DMS 273 (cell line): Measurements from ENCODE around the gene HRG.
"Not testable (repeated sequence)": the region's sequence is repeated elsewhere in the genome, so short reads cannot be mapped to it uniquely, and the experiment has no call there.

ENCODE experiments used
- DNase-seq: peaks from one replicate; lab custom pipeline; 2025; ENCODE audit not compliant: unreplicated experiment; lab: John Stamatoyannopoulos, UW

The HRG gene

GRCh38 chr3:186678604-186679003, 12.8 kb downstream of the HRG start:
- no peak for DNase-seq

GRCh38 chr3:186679151-186679550, 13.3 kb downstream of the HRG start:
- no peak for DNase-seq

GRCh38 chr3:186680869-186681268, 15.1 kb downstream of the HRG start:
- DNase-seq, result no peak

- DNase-seq, result no peak
These were observed 17.0 kb downstream of the HRG start for GRCh38 chr3:186682812-186683211.

GRCh38 chr3:186683979-186684378, 18.2 kb downstream of the HRG start:
- no peak for DNase-seq

GRCh38 chr3:186686475-186686874, 20.7 kb downstream of the HRG start:
- DNase-seq, result not testable (repeated sequence)

GRCh38 chr3:186687120-186687651, 21.4 kb downstream of the HRG start:
- DNase-seq, result no peak

GRCh38 chr3:186690304-186690703, 24.5 kb downstream of the HRG start:
- DNase-seq, result not testable (repeated sequence)

DNA sequence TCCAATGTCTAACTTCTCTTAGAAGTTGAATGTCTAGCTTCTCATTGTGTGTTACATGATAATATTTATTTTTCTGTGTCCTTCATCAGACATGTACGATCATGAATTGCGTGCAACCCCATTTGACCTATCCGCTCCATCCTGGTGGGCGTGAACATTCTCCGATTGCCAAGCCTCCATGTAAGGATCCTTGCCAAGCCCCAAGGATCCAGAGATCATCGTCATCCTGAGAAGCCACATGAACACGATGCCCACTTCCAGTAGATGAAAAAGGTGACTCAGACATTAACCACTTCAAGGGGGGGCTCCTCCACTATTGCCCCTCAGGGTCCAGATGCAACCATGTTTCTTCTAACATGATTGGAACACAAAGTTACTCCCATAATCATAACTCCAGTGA, 25.9 kb downstream of the HRG start:
- no peak for DNase-seq

GRCh38 chr3:186693843-186694242, 28.0 kb downstream of the HRG start:
- DNase-seq, result no peak

DNA sequence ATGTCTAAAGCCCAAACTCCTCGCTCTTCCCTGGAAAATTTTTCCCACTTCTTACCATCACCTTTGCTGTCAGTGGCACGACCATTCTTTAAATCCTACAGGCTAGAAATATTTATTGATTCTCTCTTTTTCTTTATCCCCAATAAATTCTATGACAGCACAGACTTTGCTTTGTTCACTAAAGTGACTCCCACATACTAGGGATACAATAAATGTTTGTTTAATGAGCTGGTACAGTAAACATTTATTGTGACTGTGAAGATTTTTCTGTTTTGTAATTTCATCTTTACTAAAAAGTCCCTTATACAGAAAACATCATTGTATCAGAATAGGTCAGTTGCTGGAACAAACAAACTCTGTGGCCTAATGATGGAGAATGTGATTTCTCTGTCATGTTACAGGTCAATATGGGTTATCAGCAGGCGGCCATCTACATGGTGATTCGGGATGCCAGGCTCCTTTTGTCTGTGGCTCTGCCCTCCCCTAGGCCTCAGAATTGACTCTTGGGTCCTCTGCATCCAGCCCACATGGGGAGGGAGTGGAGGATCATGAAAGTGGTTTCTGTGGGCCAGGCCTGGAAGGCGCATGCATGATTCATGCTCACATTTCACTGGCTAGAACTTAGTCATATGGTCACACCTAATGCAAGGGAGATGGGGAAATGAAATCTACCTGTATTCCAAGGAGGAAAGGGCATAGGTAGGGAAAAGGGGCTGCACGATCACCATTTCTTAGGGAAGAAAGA, 28.6 kb downstream of the HRG start:
- no peak for DNase-seq

DNA sequence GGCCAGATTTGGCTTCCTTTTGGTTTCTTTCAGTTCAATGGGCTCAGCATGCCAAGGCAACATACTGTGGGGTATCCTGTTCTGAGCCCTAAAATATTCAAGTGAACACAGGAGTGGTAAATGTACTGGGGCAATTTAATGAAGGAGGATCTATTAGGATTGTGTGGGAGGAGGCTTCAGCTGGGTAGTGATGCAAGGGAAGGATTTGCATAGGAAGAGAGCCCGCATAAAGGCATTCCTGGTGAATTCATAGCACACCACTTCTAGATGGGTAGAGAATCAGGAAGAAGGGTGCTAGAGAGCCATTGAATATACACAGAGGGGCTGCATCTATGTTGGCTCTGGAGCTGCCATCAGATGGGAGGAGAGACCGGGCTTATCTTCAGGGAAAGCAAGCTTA, 30.7 kb downstream of the HRG start:
- no peak for DNase-seq

- no peak for DNase-seq
These were observed 31.7 kb downstream of the HRG start for GRCh38 chr3:186697510-186697909.

GRCh38 chr3:186700267-186700666, 34.5 kb downstream of the HRG start:
- DNase-seq, result no peak

- not testable (repeated sequence) for DNase-seq
These were observed 36.6 kb downstream of the HRG start for GRCh38 chr3:186702451-186702850.

DNA sequence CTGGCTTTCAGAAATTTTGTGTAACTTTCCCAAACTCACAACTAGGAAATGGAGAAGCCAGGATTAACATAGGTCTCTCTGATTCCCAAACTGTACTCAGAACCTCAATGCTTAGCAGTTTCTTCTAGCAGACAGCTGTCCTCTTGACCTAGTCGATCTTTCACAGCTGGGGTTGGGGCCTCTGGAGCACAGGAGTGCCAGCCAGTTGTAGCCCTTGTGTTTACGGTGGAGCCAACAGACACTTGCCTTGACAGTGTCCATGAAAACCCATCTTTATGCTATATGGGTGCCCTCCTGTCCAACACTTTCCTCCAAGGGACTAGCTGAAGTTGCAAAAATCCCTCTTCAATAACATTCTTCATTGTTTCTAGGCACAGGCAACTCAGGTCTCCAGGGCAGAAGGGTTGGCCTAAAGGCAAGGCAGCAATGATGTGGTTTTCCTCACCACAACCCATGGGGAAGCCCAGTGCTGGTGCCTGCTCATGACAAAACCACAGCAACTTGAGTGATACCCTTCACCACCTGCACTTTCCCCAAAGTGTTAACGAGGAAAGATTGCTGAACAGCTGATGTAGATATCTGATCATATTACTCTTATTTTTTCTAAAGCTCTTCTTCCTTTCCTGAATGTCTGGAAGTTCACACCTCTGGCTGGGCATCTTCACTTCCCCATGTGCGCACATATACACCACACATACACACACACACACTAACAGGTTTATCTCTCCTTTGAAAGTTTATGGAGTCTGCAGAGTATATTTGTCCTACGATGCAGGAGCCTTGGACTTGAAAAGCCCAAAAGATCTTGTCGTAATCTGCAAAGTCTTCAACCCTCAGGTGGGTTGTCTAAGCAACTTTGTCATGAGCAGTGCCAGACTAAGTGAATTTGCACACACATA, 40.3 kb downstream of the HRG start:
- no peak for DNase-seq

DNA sequence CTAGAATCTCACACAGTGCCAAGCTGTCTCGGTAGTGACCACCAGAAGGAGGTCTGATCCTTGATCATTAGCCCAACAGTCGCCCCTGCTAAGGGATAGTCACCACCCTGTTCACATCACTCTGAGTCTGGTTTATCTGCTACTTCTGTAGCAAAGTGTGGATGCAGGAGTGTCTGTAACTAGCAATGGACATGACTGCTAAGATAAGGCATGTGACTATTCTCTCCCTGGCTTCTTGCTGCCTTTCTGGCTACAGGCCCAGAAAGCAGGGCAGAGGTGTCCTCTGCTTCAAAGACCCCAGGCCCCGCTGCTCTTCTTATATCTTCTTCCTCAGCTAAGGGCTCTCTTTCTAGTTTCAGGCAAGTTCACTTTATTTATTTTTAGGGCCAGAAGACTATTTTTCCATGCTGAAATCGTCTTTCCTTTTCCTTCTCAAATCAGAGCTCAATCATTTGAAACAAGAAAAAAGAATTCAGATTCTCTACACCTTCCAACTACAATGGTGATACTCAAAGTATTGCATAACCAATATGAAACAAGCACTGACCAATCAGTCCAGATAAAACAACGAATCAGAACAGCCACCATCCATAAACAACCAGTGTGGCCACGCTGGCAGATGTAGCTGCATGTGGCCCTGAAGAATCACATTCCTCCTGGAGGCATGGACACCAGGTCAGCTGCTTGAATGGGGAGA, 43.3 kb downstream of the HRG start:
- DNase-seq, result no peak

GRCh38 chr3:186710694-186711093, 44.9 kb downstream of the HRG start:
- DNase-seq, result not testable (repeated sequence)

DNA sequence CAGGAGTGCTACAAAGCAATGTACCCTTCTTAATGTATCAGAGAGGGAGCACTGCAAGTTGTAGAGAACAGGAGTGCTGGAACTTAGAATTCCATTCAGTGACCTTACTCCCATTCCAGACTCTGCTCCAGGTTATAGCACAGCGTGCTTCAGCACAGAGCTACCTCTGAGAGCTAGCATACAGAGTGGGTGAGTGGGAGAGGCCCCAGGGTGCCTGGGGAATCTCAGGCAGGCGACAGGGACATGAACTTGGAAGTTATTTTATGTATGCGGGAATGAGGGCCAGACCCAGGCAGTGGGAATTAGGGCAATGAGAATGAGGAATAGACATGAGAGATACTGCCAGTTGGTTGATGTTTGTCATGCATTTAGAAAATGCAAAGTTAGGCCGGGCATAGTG, 47.7 kb downstream of the HRG start:
- DNase-seq, result no peak

DNA sequence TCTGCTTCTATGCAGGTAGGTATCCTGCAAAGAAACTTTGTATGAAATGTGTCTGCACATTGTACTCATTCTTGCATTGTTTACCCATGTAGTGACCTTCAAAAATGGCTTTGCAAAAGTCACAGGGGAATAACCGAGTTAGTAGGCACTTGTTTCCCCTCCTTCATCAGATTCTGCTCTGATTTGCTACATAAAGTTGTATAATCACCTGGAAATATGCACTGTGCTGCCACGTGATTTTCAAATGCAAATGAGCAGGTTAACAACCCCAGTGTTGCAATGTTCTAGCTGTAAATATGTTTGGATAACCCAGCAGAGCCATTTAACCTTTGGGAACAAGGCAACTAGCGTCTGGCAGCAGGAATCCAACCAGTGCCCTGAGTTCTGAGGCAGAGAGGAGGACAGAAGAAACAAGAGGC, 51.2 kb downstream of the HRG start, which contains the start of gene KNG1:
Gene KNG1 (plus strand): TSS at position 321 of the 419 bp plus-strand sequence. CDS start 184 bp downstream, outside the sequence.
- DNase-seq, result no peak
